ENCODE measurements around the gene POP4.

POP4 gene

GRCh38 chr19:29658221-29658991 lies 52.3 kb downstream of the POP4 start:
- in situ Hi-C loops (cut with HindIII; ENCODE audit: low sequenced_read_pairs) = no loop called here

- in situ Hi-C loops (cut with HindIII; ENCODE audit: low sequenced_read_pairs) = no loop called here
Measured at GRCh38 chr19:29660835-29661234, 54.8 kb downstream of the POP4 start.

GRCh38 chr19:29662278-29662603 lies 56.2 kb downstream of the POP4 start:
- in situ Hi-C loops (cut with HindIII; ENCODE audit: low sequenced_read_pairs) = no loop called here

- in situ Hi-C loops (cut with HindIII; ENCODE audit: low sequenced_read_pairs) = no loop called here
Measured at GRCh38 chr19:29662604-29663404, 56.7 kb downstream of the POP4 start.

- in situ Hi-C loops (cut with HindIII; ENCODE audit: low sequenced_read_pairs) = no loop called here
Measured at GRCh38 chr19:29663861-29664752, 58.0 kb downstream of the POP4 start.

- in situ Hi-C loops (cut with HindIII; ENCODE audit: low sequenced_read_pairs) = no loop called here
Measured at GRCh38 chr19:29664753-29665214, 58.7 kb downstream of the POP4 start.

- in situ Hi-C loops (cut with HindIII; ENCODE audit: low sequenced_read_pairs) = no loop called here
Measured at GRCh38 chr19:29665215-29665825, 59.2 kb downstream of the POP4 start, which contains the start of gene PLEKHF1. Gene PLEKHF1 (plus strand): TSS chr19:29665461. CDS start chr19:29673840, 8,379 bp downstream.

GRCh38 chr19:29665826-29666577 lies 59.9 kb downstream of the POP4 start:
- in situ Hi-C loops (cut with HindIII; ENCODE audit: low sequenced_read_pairs) = no loop called here
